CD14-positive monocyte (primary cell): Measurements from ENCODE around the gene MYCBP2. TPM values are rescaled to one million over a fixed set of nuclear protein-coding genes. Genes with fewer than 3 reads are reported as not detected.
A peak's percentile ranks its signal among the peaks of the same experiment; 100 is the strongest.

ENCODE experiments used
- DNase-seq, 3 donors: peaks; one replicate each; pipeline ENCODE4 v3.0.0-alpha.2; 2011 to 2022
- H2AFZ ChIP-seq: 2 replicates; pipeline ENCODE4 v1.6.0; 2012; ENCODE audit warnings: mild to moderate bottlenecking, low read depth, low read length, inconsistent platforms; ENCODE audit not compliant: insufficient read depth, poor library complexity, severe bottlenecking
- H3K27ac ChIP-seq, 2 donors: 1 replicate in 1 of 2; 2 replicates in 1 of 2; pipeline ENCODE4 v1.5.1; 2012 to 2013; ENCODE audit warnings: low read length in 2 of 2, control low read depth in 1 of 2, inconsistent platforms in 1 of 2, low read depth in 1 of 2, mild to moderate bottlenecking in 1 of 2
- H3K27me3 ChIP-seq, 2 donors: one replicate each; pipeline versions ENCODE4 v1.6.0 to v1.6.1; 2011 to 2013; ENCODE audit warnings: low read length in 2 of 2; ENCODE audit not compliant: control insufficient read depth in 2 of 2, insufficient read depth in 2 of 2
- H3K36me3 ChIP-seq, 2 donors: replicated peaks in 1 of 2; 1 replicate in 1 of 2; 2 replicates in 1 of 2; pipeline versions ENCODE4 v1.5.1 to v1.6.1; 2012 to 2013; ENCODE audit warnings: low read length in 2 of 2, control low read depth in 1 of 2, inconsistent platforms in 1 of 2, mild to moderate bottlenecking in 1 of 2; ENCODE audit not compliant: insufficient read depth in 2 of 2, control insufficient read depth in 1 of 2
- H3K4me1 ChIP-seq, 2 donors: 1 replicate in 1 of 2; 2 replicates in 1 of 2; pipeline versions ENCODE4 v1.5.1 to v1.6.1; 2012 to 2013; ENCODE audit warnings: low read length in 2 of 2, control low read depth in 1 of 2, inconsistent platforms in 1 of 2, mild to moderate bottlenecking in 1 of 2, moderate library complexity in 1 of 2; ENCODE audit not compliant: insufficient read depth in 2 of 2, control insufficient read depth in 1 of 2
- H3K4me2 ChIP-seq: replicated peaks from 2 replicates; pipeline ENCODE3; 2012; ENCODE audit warnings: low read length, moderate library complexity, mild to moderate bottlenecking; ENCODE audit not compliant: poor library complexity, severe bottlenecking; ENCODE audit errors: extremely low read depth
- H3K4me3 ChIP-seq, 3 experiments: fragments of 200-600 bp in 1 of 3; sonication (generic) in 1 of 3; replicated peaks in 1 of 3; 1 replicate in 2 of 3; 2 replicates in 1 of 3; pipeline ENCODE4 v1.5.1; 2011 to 2013; ENCODE audit warnings: low read length in 3 of 3, mild to moderate bottlenecking in 3 of 3, control low read depth in 2 of 3, low read depth in 2 of 3, inconsistent platforms in 1 of 3, moderate library complexity in 1 of 3
- H3K79me2 ChIP-seq: 2 replicates; pipeline ENCODE4 v1.6.0; 2012; ENCODE audit warnings: mild to moderate bottlenecking, control low read depth, inconsistent platforms, low read length, moderate library complexity; ENCODE audit not compliant: insufficient read depth
- H3K9ac ChIP-seq: 2 replicates; pipeline ENCODE4 v1.6.0; 2017; ENCODE audit warnings: low read length, mild to moderate bottlenecking; ENCODE audit not compliant: insufficient read depth, poor library complexity, severe bottlenecking
- H3K9me3 ChIP-seq, 2 donors: replicated peaks in 1 of 2; 1 replicate in 1 of 2; 2 replicates in 1 of 2; pipeline versions ENCODE4 v1.5.1 to v1.6.1; 2012 to 2013; ENCODE audit warnings: low read length in 2 of 2, control low read depth in 1 of 2; ENCODE audit not compliant: control insufficient read depth in 1 of 2, insufficient read depth in 1 of 2
- H4K20me1 ChIP-seq: 2 replicates; pipeline ENCODE4 v1.6.0; 2012; ENCODE audit warnings: mild to moderate bottlenecking, low read length, control low read depth, moderate library complexity; ENCODE audit not compliant: insufficient read depth
- H3K27ac Mint-ChIP-seq, 7 donors: one replicate each; pipeline ENCODE4 v1.8.0; 2020; ENCODE audit warnings: mild to moderate bottlenecking in 7 of 7, mixed read lengths in 7 of 7, moderate library complexity in 6 of 7, inconsistent platforms in 2 of 7
- H3K27me3 Mint-ChIP-seq, 3 donors: one replicate each; pipeline ENCODE4 v1.8.0; 2021 to 2022; ENCODE audit warnings: low read depth in 3 of 3, mild to moderate bottlenecking in 3 of 3, mixed read lengths in 3 of 3, moderate library complexity in 3 of 3, inconsistent platforms in 1 of 3
- H3K36me3 Mint-ChIP-seq, 2 donors: one replicate each; pipeline ENCODE4 v1.8.0; 2020; ENCODE audit warnings: mixed read lengths in 2 of 2, inconsistent platforms in 1 of 2, mild to moderate bottlenecking in 1 of 2
- H3K4me1 Mint-ChIP-seq: one replicate; pipeline ENCODE4 v1.8.0; 2020; ENCODE audit warnings: mild to moderate bottlenecking, mixed read lengths
- H3K4me3 Mint-ChIP-seq, 2 donors: one replicate each; pipeline ENCODE4 v1.8.0; 2020; ENCODE audit warnings: mild to moderate bottlenecking in 2 of 2, mixed read lengths in 2 of 2, moderate library complexity in 1 of 2
- H3K9me3 Mint-ChIP-seq, 7 donors: one replicate each; pipeline ENCODE4 v1.8.0; 2020 to 2022; ENCODE audit warnings: mixed read lengths in 7 of 7, mild to moderate bottlenecking in 6 of 7, moderate library complexity in 6 of 7, inconsistent platforms in 2 of 7
- CTCF ChIP-seq: fragments of 200-600 bp; IDR thresholded peaks from one replicate; pipeline ENCODE4 v1.8.0; 2022; ENCODE audit warnings: antibody characterized with exemption, mild to moderate bottlenecking
- WGBS: methylation state at CpG from one replicate; pipeline ENCODE4 v1.1.5; 2013; ENCODE audit warnings: missing lambda C conversion rate; ENCODE audit not compliant: insufficient coverage; 5-methylcytosine and 5-hydroxymethylcytosine counted together
- intact Hi-C, 2 donors: fragments of 100-400 bp; cut with micrococcal nuclease; formaldehyde crosslinking; loops; one replicate each; pipeline versions ENCODE4 v1.15.0 to v1.15.1; 2023
- polyA plus RNA-seq, 3 donors: library from polyadenylated mRNA; depleted of rRNA in 1 of 3; unstranded in 2 of 3; stranded (reverse) in 1 of 3; fragments of 300-500 nt in 2 of 3; fragments of >200 nt in 1 of 3; fragmentation: Illumina TruSeq in 2 of 3; gene quantifications; 1 replicate in 2 of 3; 2 replicates in 1 of 3; pipeline ENCODE4 v1.2.3, GENCODE V29; 2012 to 2021

MYCBP2 gene
- polyA plus RNA-seq, 3 donors: 7.6 to 51.5 (median 14.4) TPM

DNA sequence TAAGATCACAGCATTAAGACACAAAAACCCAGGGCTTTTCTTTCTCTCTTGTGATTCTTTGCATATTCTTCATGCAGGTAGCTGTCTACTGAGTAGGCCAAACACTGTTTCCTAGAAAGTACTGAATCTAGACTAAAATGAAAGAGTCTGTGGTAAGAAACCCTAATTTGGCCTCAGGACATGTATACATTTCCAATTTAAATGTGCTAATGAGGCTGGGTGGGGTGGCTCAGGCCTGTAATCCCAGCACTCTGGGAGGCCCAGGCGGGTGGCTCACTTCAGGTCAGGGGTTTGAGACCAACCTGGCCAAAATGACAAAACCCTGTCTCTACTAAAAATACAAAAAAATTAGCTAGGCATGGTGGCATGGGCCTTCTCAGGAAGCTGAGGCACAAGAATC, 57.8 kb downstream of the MYCBP2 start:
- Histone ChIP-seq H3K27ac (no peak overlapping the region), H3K4me2 (no peak overlapping the region), H3K79me2 (peaks cover under 1% of the 10 kb centered on the region), H3K27me3 (no peaks in the 10 kb centered on the region), H2AFZ (no peak overlapping the region), H3K4me1 (no peaks in the 10 kb centered on the region), H4K20me1 (peaks cover 7% of the 10 kb centered on the region), H3K9ac (no peak overlapping the region), H3K36me3 (peaks cover 86 to 96% of the 10 kb centered on the region in 2 donors), H3K4me3 (no peak overlapping the region), H3K9me3 (no peaks in the 10 kb centered on the region)
- intact Hi-C loops: no loop called here
- H3K4me3 Mint-ChIP-seq: no peak overlapping the region
- peaks cover 0 to 2% (median 0%) of the 10 kb centered on the region in 3 donors for H3K27me3 Mint-ChIP-seq
- peak overlapping the region in 2 of 7 donors; percentile 18 to 39 for H3K27ac Mint-ChIP-seq
- peaks cover 67 to 80% of the 10 kb centered on the region in 2 donors for H3K36me3 Mint-ChIP-seq
- no peak for DNase-seq
- no peaks in the 10 kb centered on the region for H3K4me1 Mint-ChIP-seq
- no peaks in the 10 kb centered on the region for H3K9me3 Mint-ChIP-seq
- TF ChIP-seq CTCF: no peak
- WGBS: no CpG with 5 or more reads among the region's 1 CpG

- no peaks in the 10 kb centered on the region for H3K27me3 ChIP-seq
- H3K36me3 Mint-ChIP-seq: peaks cover 65 to 73% of the 10 kb centered on the region in 2 donors
These were observed 59.5 kb downstream of the MYCBP2 start for GRCh38 chr13:77267362-77267761.

More at GRCh38 chr13:77267362-77267761, 59.5 kb downstream of the MYCBP2 start:
- no peaks in the 10 kb centered on the region for H3K9me3 ChIP-seq
- no peak overlapping the region for H2AFZ ChIP-seq
- no peak for TF ChIP-seq CTCF
- H3K4me3 Mint-ChIP-seq: no peak overlapping the region
- H3K9me3 Mint-ChIP-seq: no peaks in the 10 kb centered on the region
- no peaks in the 10 kb centered on the region for H4K20me1 ChIP-seq
- H3K79me2 ChIP-seq: no peaks in the 10 kb centered on the region
- H3K4me1 ChIP-seq: no peaks in the 10 kb centered on the region
- no CpG with 5 or more reads among the region's 2 CpGs for WGBS
- no peaks in the 10 kb centered on the region for H3K4me1 Mint-ChIP-seq
- no peak overlapping the region for H3K27ac Mint-ChIP-seq
- H3K4me2 ChIP-seq: no peak overlapping the region
- intact Hi-C loops: no loop called here
- peaks cover 0 to 2% (median 0%) of the 10 kb centered on the region in 3 donors for H3K27me3 Mint-ChIP-seq
- no peak for DNase-seq
- no peak overlapping the region for H3K4me3 ChIP-seq
- H3K27ac ChIP-seq: no peak overlapping the region
- H3K9ac ChIP-seq: no peak overlapping the region
- H3K36me3 ChIP-seq: peaks cover 85 to 96% of the 10 kb centered on the region in 2 donors
